Measurements from ENCODE around the gene UPF1.

- TF ChIP-seq, protein P1, sequence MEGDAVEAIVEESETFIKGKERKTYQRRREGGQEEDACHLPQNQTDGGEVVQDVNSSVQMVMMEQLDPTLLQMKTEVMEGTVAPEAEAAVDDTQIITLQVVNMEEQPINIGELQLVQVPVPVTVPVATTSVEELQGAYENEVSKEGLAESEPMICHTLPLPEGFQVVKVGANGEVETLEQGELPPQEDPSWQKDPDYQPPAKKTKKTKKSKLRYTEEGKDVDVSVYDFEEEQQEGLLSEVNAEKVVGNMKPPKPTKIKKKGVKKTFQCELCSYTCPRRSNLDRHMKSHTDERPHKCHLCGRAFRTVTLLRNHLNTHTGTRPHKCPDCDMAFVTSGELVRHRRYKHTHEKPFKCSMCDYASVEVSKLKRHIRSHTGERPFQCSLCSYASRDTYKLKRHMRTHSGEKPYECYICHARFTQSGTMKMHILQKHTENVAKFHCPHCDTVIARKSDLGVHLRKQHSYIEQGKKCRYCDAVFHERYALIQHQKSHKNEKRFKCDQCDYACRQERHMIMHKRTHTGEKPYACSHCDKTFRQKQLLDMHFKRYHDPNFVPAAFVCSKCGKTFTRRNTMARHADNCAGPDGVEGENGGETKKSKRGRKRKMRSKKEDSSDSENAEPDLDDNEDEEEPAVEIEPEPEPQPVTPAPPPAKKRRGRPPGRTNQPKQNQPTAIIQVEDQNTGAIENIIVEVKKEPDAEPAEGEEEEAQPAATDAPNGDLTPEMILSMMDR (IDR thresholded peaks at IDR 0.05; ENCODE audit: insufficient read depth, low read length, poor library complexity, severe bottlenecking) = no peak
- no peak for TF ChIP-seq EZH2phosphoT487 (conservative IDR thresholded peaks at IDR 0.05; ENCODE audit: low read length)
These were observed 44.0 kb downstream of the UPF1 start for GRCh38 chr19:18875726-18876125.
